ENCODE measurements around the gene EEF1AKMT4.

GRCh38 chr3:184255291-184256039 is 6.0 kb downstream of the EEF1AKMT4 start:
- TF ChIP-seq CTCF (conservative IDR thresholded peaks at IDR 0.05; ENCODE audit: low read length) (no peak), EZH2phosphoT487 (IDR thresholded peaks at IDR 0.05; ENCODE audit: borderline replicate concordance) (no peak)

Data from Loucy (cell line).